SK-N-SH (cell line): Measurements from ENCODE around the gene BRD1.

Experiments used
- CTCF ChIP-seq: fragments of 200-600 bp; sonication (generic); IDR thresholded peaks from 2 replicates; pipeline ENCODE4 v1.6.1; 2017; ENCODE audit warnings: antibody characterized with exemption, mild to moderate bottlenecking, moderate library complexity
- ELF1 ChIP-seq: IDR thresholded peaks from 2 replicates; pipeline ENCODE4 v1.4.0; 2012
- EP300 ChIP-seq, 2 experiments: IDR thresholded peaks; 2 replicates each; pipeline versions ENCODE4 v1.4.0 to v1.6.1; 2012; ENCODE audit warnings: borderline replicate concordance in 1 of 2, low read depth in 1 of 2, low read length in 1 of 2
- EZH2phosphoT487 ChIP-seq: fragments of 200-600 bp; sonication (generic); IDR thresholded peaks from 2 replicates; pipeline ENCODE4 v1.6.1; 2017; ENCODE audit warnings: low read depth, mixed run types, mild to moderate bottlenecking, antibody characterized with exemption, moderate library complexity, borderline replicate concordance
- NFIC ChIP-seq: IDR thresholded peaks from 2 replicates; pipeline ENCODE4 v1.4.0; 2012; ENCODE audit warnings: borderline replicate concordance
- RAD21 ChIP-seq: IDR thresholded peaks from 2 replicates; pipeline ENCODE4 v1.6.1; 2012; ENCODE audit warnings: mild to moderate bottlenecking, low read length
- RCOR1 ChIP-seq: fragments of 150-350 bp; IDR thresholded peaks from 2 replicates; pipeline ENCODE4 v1.6.1; 2017; ENCODE audit warnings: antibody characterized with exemption, low read length
- RFX5 ChIP-seq: IDR thresholded peaks from 2 replicates; pipeline ENCODE4 v1.6.1; 2012; ENCODE audit warnings: mild to moderate bottlenecking, improper control_type of control experiment, low read length
- SMC3 ChIP-seq: IDR thresholded peaks from 2 replicates; pipeline ENCODE4 v1.6.1; 2012; ENCODE audit warnings: low read depth, low read length, improper control_type of control experiment
- TAF1 ChIP-seq: IDR thresholded peaks from 2 replicates; pipeline ENCODE4 v1.6.1; 2012; ENCODE audit warnings: low read depth, mild to moderate bottlenecking, low read length, moderate library complexity, borderline replicate concordance
- TEAD4 ChIP-seq: IDR thresholded peaks from 2 replicates; pipeline ENCODE4 v1.4.0; 2012; ENCODE audit warnings: mild to moderate bottlenecking, borderline replicate concordance; ENCODE audit not compliant: insufficient read depth
- USF1 ChIP-seq: IDR thresholded peaks from 2 replicates; pipeline ENCODE4 v1.4.0; 2012; ENCODE audit warnings: low read depth, borderline replicate concordance

GRCh38 chr22:49754696-49755630 lies 72.7 kb downstream of the BRD1 start:
- TF ChIP-seq CTCF = no peak
- TF ChIP-seq ELF1 = no peak
- TF ChIP-seq EP300 (IDR thresholded peaks at IDR 0.05; ENCODE audit: borderline replicate concordance in 1 of 2, low read depth in 1 of 2, low read length in 1 of 2) = no peak
- no peak for TF ChIP-seq EZH2phosphoT487
- no peak for TF ChIP-seq TEAD4
- no peak for TF ChIP-seq RFX5
- no peak for TF ChIP-seq USF1
- no peak for TF ChIP-seq SMC3
- TF ChIP-seq TAF1 = no peak
- TF ChIP-seq RAD21 = no peak
- no peak for TF ChIP-seq NFIC
- TF ChIP-seq RCOR1 = no peak
